Stimulated activated CD4-positive, alpha-beta T cell treated with anti-CD3 and anti-CD28 coated beads, Interleukin-15, amount 100 ng/mL, for 1 hour (primary cell): ENCODE measurements around the gene FGD3.
"Not testable (repeated sequence)": the region's sequence is repeated elsewhere in the genome, so short reads cannot be mapped to it uniquely, and the experiment has no call there.

ENCODE experiments used
- DNase-seq, 2 donors: peaks; one replicate each; pipeline ENCODE4 v3.0.0-alpha.2; 2020; ENCODE audit warnings: low read depth in 1 of 2, low spot score in 1 of 2

The FGD3 gene

DNA sequence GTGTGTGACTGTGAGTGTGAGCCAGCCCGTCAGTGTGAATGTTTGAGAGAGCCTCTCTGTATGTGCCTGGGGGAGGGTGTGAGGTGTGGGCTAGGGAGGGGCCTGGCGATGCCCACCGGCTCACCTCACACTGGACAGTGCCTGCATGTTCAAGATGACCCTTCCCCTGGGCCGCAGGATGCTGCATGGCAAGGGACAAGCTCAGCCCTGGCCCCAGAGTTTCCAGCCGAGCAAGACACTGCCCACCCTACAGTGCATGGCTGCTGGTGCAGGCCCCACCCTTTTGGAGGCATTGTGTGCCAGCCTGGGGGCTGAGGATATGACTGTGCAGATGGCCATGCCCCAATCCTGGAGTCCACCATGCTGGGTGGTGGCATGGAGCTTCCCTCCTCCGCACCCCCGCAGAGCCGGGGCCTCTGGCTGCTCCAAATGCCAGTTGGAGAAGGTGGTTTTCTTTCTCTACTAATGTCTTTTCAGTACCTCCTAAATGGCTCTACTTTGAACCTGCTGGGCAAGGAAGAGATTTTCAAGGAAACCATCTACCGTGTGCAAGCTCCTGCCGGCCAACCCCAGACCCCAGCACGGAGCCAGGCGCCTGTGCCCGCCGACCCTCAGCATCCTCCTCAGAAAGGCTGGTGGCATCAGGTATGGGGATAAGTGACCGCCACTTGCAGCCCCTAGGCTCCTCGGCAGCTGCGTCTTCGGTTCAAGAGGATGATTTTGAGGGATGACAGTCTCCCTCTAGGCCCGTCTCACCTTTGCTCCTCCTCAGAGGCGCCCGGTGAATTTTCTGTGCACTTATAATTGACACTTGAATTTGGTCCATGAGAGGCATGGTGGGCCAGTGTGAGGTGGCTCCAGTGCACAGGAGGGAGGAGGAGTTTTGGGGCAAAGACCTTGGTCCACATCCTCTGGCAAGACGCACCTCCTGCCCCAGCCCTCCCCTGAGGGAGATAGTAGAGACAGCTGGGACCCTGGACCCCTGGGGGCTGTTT is 27.7 kb downstream of the FGD3 start:
- DNase-seq, result no peak

DNA sequence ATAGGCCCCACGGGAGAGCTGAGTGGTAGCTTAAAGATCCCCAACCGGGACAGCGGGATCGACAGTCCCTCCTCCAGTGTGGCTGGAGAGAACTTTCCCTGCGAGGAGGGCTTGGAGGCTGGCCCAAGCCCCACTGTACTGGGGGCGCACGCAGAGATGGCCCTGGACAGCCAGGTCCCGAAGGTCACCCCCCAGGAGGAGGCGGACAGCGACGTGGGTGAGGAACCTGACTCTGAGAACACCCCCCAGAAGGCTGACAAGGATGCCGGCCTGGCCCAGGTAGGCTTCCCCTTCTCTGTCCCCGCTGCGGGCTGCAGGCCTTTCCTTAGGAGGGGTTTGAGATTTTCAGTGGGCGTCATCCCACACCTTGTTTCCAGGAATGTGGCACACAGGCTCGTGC is 29.1 kb downstream of the FGD3 start:
- no peak for DNase-seq

DNA sequence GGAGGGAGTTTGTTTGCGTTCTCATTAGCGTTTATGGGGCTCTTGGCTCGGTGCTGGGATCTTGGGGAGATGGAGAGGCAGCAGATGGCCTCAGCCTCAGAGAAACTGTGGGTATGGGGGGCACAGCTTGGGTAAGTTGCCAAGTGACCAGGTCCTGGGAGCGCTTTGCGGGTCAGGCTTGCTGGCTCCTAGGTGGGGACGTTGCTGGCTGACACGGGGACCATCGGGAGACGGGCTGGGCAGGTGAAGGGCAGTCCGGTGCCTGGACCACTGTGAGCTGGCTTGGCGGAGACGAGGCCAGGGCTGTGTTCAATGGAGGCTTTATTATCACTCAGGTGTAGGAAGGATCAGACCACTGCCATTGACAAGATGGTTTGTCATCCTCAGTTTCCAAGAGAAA is 30.0 kb downstream of the FGD3 start:
- DNase-seq, result no peak

DNA sequence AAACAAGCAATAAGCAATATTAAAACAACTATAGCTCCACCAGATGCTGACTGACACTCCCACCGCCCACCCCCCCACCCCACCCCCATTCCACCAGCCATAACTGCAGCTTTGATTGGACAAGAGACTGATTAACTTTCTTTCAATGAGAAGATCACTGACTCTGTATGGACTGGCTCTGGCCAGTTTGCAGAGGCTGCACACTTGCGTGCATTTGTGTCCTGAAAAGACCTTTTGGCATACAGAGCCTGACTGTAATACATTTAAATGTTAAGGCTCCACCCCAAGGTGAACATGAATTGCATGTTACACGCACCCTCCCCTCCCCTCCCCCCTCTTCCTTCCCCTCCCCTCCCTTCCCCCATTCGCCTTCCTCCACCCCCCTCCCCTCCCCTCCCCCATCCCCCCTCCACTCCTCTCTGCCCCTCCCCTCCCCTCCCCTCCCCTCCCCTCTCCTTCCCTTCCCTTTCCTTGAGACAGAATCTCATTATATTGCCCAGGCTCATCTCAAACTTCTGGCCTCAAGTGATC is 31.1 kb downstream of the FGD3 start:
- DNase-seq, result no peak

GRCh38 chr9:92979283-92980056 is 32.1 kb downstream of the FGD3 start:
- no peak for DNase-seq

DNA sequence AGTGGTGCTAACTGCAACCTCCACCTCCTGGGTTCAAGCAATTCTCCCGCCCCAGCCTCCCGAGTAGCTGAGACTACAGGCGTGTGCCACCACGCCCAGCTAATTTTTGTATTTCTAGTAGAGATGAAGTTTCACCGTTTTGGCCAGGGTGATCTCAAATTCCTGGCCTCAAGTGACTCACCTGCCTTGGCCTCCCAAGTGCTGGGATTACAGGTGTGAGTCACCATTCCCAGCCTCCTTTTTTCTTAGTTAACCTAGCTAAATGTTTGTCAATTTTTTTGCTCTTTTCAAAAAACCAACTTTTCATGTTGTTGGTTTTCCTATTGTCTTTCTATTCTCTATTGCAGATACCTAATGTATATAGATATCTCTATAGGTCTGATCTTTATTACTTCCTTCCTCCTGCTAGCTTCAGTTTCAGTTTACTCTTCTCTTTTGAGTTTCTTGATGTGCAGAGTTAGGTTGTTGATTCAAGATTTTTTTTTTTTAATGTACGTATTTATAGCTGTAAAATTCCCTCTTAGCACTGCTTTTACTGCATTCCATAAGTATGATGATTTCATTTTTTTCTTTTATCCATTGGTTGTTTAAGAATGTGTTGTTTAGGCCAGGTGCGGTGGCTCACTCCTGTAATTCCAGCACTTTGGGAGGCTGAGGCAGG is 32.9 kb downstream of the FGD3 start:
- DNase-seq, result no peak

DNA sequence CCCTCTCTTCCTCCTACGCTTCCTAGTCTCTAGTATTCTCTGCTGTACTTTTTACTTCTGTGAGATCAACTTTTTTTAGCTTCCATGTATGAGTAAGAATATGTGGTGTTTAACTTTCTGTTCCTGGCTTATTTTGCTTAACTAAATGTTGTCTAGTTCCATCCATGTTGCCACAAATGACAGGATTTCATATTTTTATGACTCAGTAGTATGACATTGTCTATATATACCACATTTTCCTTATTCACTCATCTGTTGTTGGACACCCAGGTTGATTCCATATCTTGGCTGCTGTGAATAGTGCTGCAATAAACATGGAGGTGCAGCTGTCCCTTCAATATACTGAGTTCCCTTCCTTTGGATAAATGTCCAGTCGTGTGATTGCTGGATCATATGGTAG is 34.8 kb downstream of the FGD3 start:
- DNase-seq, result no peak

- DNase-seq, result no peak
Measured at GRCh38 chr9:92983984-92984589, 36.8 kb downstream of the FGD3 start.

GRCh38 chr9:92984976-92985375 is 37.7 kb downstream of the FGD3 start:
- no peak for DNase-seq

DNA sequence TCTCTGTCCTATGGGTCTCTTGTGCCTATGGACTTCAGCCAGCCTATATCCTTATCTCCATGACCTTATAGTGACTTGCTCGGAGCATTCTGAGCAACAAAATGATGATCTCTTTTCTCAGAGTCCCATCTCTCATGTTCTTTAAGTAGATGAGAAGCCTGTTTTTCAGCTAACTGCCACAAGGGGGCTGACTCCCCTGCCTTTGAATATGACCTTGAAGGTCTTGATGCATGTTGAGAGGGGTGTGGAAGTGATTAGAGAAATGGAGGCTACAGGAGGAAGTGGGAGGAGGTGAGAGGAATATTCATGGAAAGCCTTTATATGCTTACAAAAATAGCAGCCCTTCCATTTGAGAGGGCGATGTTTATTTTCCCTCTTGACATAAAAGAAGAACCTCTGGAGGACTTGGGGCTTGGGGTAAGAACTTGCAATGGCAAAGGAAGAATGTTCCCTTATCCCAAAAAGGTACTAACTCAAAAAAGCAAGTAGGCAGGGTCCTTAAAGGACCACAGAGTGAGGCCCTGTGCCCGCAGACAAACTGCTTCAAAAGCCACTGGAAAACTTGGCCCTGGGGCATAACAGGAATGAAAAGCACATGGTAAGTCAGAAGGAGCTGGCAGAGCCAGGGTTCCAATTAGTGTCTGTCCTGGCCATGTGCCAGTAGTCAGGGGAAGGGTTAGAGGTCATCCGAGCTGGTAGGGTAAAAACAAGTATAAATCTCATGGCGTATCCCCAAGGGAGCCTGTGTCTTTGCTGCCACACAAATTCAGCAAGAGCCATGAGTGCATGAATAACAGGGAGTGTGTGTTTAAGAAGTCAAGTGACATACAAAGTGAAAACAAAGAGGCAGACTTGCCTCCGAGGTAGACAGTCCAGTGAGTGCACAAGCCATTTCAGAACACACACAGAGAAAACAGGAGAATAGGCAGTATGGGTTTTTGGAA is 39.1 kb downstream of the FGD3 start:
- DNase-seq, result no peak

GRCh38 chr9:92988215-92988768 is 41.0 kb downstream of the FGD3 start:
- no peak for DNase-seq

GRCh38 chr9:92989561-92989960 is 42.2 kb downstream of the FGD3 start:
- DNase-seq, result no peak

- DNase-seq, result no peak
Measured at GRCh38 chr9:92990461-92990860, 43.1 kb downstream of the FGD3 start.

GRCh38 chr9:92992549-92992948 is 45.2 kb downstream of the FGD3 start:
- no peak for DNase-seq

- DNase-seq, result not testable (repeated sequence)
Measured at GRCh38 chr9:92998871-92999270, 51.5 kb downstream of the FGD3 start.

DNA sequence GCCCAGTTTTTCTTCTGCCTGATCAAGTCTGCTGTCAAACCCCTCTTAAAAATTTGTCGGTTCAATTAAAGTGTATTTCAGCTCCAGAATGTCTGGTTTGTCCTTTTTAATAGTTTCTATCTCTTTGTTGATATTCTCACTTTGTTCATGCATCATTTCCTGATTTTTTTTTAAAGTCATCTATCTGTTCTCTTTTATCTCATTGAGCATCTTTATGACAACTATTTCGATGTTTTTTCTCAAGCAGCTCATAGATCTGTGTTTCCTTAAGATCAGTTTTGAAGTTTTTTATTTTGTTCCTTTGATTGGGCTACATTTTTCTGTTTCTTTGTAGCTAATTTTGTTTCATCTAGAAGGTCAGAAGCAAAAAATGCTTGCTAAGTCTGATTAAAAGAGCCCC is 53.7 kb downstream of the FGD3 start:
- DNase-seq, result no peak

- DNase-seq, result no peak
Measured at GRCh38 chr9:93002700-93003099, 55.4 kb downstream of the FGD3 start.

- DNase-seq, result peak; percentile 38 to 49
Measured at GRCh38 chr9:93003552-93004407, 56.5 kb downstream of the FGD3 start.

GRCh38 chr9:93004561-93004960 is 57.2 kb downstream of the FGD3 start:
- no peak for DNase-seq
